ENCODE measurements around the gene FOXN1. TPM values are rescaled to one million over a fixed set of nuclear protein-coding genes. Genes with fewer than 3 reads are reported as not detected.

FOXN1 gene
- total and polyA plus RNA-seq, 4 donors = not detected

DNA sequence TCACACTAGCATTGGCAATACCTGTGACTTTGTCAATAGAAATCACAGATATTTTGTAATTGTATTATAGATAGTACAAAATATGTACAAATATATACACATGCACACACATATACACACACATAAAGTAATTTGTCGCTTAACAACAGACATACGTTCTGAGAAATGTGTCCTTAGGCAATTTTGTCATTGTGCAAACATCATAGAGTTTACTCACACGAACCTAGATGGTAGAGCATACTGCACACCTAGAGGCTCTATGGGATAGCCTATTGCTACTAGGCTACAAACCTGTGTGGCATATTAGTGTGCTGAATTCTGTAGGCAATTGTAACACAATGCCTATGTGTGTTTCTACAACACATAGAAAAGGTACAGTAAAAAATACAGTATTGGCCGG is 35.3 kb downstream of the FOXN1 start:
- Histone ChIP-seq H3K9me3 (ENCODE audit: control insufficient read depth in 4 of 4, low read length in 3 of 4) (no peaks in the 10 kb centered on the region), H3K27ac (ENCODE audit: low read depth in 1 of 2, low read length in 2 of 2) (no peak overlapping the region), H3K9ac (ENCODE audit: low read depth in 1 of 2, low read length in 2 of 2) (no peak overlapping the region), H3K4me3 (ENCODE audit: low read depth in 1 of 3, low read length in 3 of 3) (no peak overlapping the region), H3K27me3 (ENCODE audit: control insufficient read depth in 4 of 4, insufficient read depth in 4 of 4, low read length in 3 of 4) (no peaks in the 10 kb centered on the region), H3K4me1 (ENCODE audit: control insufficient read depth in 4 of 4, insufficient read depth in 4 of 4, low read length in 3 of 4) (no peaks in the 10 kb centered on the region), H3K36me3 (ENCODE audit: control insufficient read depth in 4 of 4, insufficient read depth in 3 of 4, low read depth in 1 of 4, low read length in 3 of 4) (peaks cover 0 to under 1% (median 0%) of the 10 kb centered on the region in 4 donors)
- TF ChIP-seq HNF4A (conservative IDR thresholded peaks at IDR 0.05) (no peak), GABPA (IDR thresholded peaks at IDR 0.05 in 1 of 2, conservative IDR thresholded peaks at IDR 0.05 in 1 of 2) (no peak), FOXA1 (IDR thresholded peaks at IDR 0.05) (no peak), HNF4G (IDR thresholded peaks at IDR 0.05) (no peak), TAF1 (conservative IDR thresholded peaks at IDR 0.05) (no peak), FOXA2 (IDR thresholded peaks at IDR 0.05) (no peak)
- TF ChIP-seq, protein P1, sequence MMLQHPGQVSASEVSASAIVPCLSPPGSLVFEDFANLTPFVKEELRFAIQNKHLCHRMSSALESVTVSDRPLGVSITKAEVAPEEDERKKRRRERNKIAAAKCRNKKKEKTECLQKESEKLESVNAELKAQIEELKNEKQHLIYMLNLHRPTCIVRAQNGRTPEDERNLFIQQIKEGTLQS (IDR thresholded peaks at IDR 0.05) = no peak
- DNase-seq (ENCODE audit: low spot score) = no peak
- 80% methylated on average over 4 of the region's 4 CpGs for WGBS

GRCh38 chr17:28544402-28545140 is 38.4 kb downstream of the FOXN1 start:
- Histone ChIP-seq H3K4me1 (ENCODE audit: control insufficient read depth in 4 of 4, insufficient read depth in 4 of 4, low read length in 3 of 4) (peaks cover 0 to 2% (median 0%) of the 10 kb centered on the region in 4 donors), H3K27ac (ENCODE audit: low read depth in 1 of 2, low read length in 2 of 2) (no peak overlapping the region), H3K27me3 (ENCODE audit: control insufficient read depth in 4 of 4, insufficient read depth in 4 of 4, low read length in 3 of 4) (no peaks in the 10 kb centered on the region), H3K9me3 (ENCODE audit: control insufficient read depth in 4 of 4, low read length in 3 of 4) (no peaks in the 10 kb centered on the region), H3K36me3 (ENCODE audit: control insufficient read depth in 4 of 4, insufficient read depth in 3 of 4, low read depth in 1 of 4, low read length in 3 of 4) (peaks cover 0 to 6% (median 2%) of the 10 kb centered on the region in 4 donors), H3K9ac (ENCODE audit: low read depth in 1 of 2, low read length in 2 of 2) (no peak overlapping the region), H3K4me3 (ENCODE audit: low read depth in 1 of 3, low read length in 3 of 3) (no peak overlapping the region)
- WGBS = 95% methylated on average over 4 of the region's 4 CpGs
- no peak for DNase-seq (ENCODE audit: low spot score)
- no peak for TF ChIP-seq SP1 (IDR thresholded peaks at IDR 0.05)
- TF ChIP-seq FOXA2 (IDR thresholded peaks at IDR 0.05) = no peak
- TF ChIP-seq, protein P2, sequence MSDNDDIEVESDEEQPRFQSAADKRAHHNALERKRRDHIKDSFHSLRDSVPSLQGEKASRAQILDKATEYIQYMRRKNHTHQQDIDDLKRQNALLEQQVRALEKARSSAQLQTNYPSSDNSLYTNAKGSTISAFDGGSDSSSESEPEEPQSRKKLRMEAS (IDR thresholded peaks at IDR 0.05) = no peak
- TF ChIP-seq REST (IDR thresholded peaks at IDR 0.05) = no peak
- TF ChIP-seq NR2F2 (IDR thresholded peaks at IDR 0.05) = no peak
- no peak for TF ChIP-seq RXRA (IDR thresholded peaks at IDR 0.05)
- no peak for TF ChIP-seq RAD21 (IDR thresholded peaks at IDR 0.05)

GRCh38 chr17:28545141-28545503 is 39.0 kb downstream of the FOXN1 start:
- Histone ChIP-seq H3K36me3 (ENCODE audit: control insufficient read depth in 4 of 4, insufficient read depth in 3 of 4, low read depth in 1 of 4, low read length in 3 of 4) (peaks cover 0 to 6% (median 2%) of the 10 kb centered on the region in 4 donors), H3K9ac (ENCODE audit: low read depth in 1 of 2, low read length in 2 of 2) (no peak overlapping the region), H3K4me3 (ENCODE audit: low read depth in 1 of 3, low read length in 3 of 3) (no peak overlapping the region), H3K27me3 (ENCODE audit: control insufficient read depth in 4 of 4, insufficient read depth in 4 of 4, low read length in 3 of 4) (no peaks in the 10 kb centered on the region), H3K9me3 (ENCODE audit: control insufficient read depth in 4 of 4, low read length in 3 of 4) (no peaks in the 10 kb centered on the region), H3K4me1 (ENCODE audit: control insufficient read depth in 4 of 4, insufficient read depth in 4 of 4, low read length in 3 of 4) (peaks cover 0 to 2% (median 0%) of the 10 kb centered on the region in 4 donors), H3K27ac (ENCODE audit: low read depth in 1 of 2, low read length in 2 of 2) (no peak overlapping the region)
- DNase-seq (ENCODE audit: low spot score) = no peak
- WGBS = 80% methylated on average over 2 of the region's 2 CpGs
- TF ChIP-seq GABPA (IDR thresholded peaks at IDR 0.05 in 1 of 2, conservative IDR thresholded peaks at IDR 0.05 in 1 of 2) = no peak
- no peak for TF ChIP-seq TAF1 (conservative IDR thresholded peaks at IDR 0.05)
- TF ChIP-seq FOXA1 (IDR thresholded peaks at IDR 0.05) = no peak
- TF ChIP-seq, protein P3, sequence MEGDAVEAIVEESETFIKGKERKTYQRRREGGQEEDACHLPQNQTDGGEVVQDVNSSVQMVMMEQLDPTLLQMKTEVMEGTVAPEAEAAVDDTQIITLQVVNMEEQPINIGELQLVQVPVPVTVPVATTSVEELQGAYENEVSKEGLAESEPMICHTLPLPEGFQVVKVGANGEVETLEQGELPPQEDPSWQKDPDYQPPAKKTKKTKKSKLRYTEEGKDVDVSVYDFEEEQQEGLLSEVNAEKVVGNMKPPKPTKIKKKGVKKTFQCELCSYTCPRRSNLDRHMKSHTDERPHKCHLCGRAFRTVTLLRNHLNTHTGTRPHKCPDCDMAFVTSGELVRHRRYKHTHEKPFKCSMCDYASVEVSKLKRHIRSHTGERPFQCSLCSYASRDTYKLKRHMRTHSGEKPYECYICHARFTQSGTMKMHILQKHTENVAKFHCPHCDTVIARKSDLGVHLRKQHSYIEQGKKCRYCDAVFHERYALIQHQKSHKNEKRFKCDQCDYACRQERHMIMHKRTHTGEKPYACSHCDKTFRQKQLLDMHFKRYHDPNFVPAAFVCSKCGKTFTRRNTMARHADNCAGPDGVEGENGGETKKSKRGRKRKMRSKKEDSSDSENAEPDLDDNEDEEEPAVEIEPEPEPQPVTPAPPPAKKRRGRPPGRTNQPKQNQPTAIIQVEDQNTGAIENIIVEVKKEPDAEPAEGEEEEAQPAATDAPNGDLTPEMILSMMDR (IDR thresholded peaks at IDR 0.05; ENCODE audit: low read depth, low read length, missing input control) = no peak
- TF ChIP-seq REST (IDR thresholded peaks at IDR 0.05) = no peak
- TF ChIP-seq JUND (IDR thresholded peaks at IDR 0.05) = no peak
- no peak for TF ChIP-seq NR2F2 (IDR thresholded peaks at IDR 0.05)
- TF ChIP-seq, protein P2 (IDR thresholded peaks at IDR 0.05) = no peak
- no peak for TF ChIP-seq HNF4G (IDR thresholded peaks at IDR 0.05)
- no peak for TF ChIP-seq SP1 (IDR thresholded peaks at IDR 0.05)
- TF ChIP-seq FOXA2 (IDR thresholded peaks at IDR 0.05) = no peak
- no peak for TF ChIP-seq EGR1 (IDR thresholded peaks at IDR 0.05; ENCODE audit: low read depth in 2 of 2)
- TF ChIP-seq HNF4A (conservative IDR thresholded peaks at IDR 0.05) = no peak
